ENCODE measurements around the gene PRKCB.

PRKCB gene

DNA sequence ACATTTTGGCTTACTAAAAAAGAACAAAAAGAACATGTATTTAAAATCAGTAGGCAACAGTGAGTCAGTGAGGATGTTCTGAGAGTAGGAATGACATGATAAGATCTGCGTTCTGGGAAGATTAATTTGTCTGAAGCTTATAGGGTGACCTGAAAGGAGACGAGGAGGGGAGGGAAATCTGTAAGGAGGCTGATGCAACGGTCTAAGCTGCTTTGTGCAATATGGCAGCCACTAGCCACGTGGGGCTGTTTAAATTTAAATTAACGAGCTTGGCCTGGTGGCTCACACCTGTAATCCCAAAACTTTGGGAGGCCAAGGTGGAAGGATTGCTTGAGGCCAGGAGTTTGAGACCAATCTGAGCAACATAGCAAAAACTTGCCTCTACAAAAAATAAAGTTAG is 238.8 kb downstream of the PRKCB start:
- Mint-ChIP-seq H3K27me3 (ENCODE audit: low read depth, poor library complexity) (peaks cover 13% of the 10 kb centered on the region), H3K9me3 (no peaks in the 10 kb centered on the region), H3K4me1 (peaks cover 19% of the 10 kb centered on the region), H3K36me3 (ENCODE audit: low read depth) (no peaks in the 10 kb centered on the region), H3K27ac (no peak overlapping the region), H3K4me3 (no peak overlapping the region)
- TF ChIP-seq CTCF (IDR thresholded peaks at IDR 0.05): no peak
- DNase-seq: no peak

GRCh38 chr16:24075302-24075701 is 239.5 kb downstream of the PRKCB start:
- H3K9me3 Mint-ChIP-seq: no peaks in the 10 kb centered on the region

DNA sequence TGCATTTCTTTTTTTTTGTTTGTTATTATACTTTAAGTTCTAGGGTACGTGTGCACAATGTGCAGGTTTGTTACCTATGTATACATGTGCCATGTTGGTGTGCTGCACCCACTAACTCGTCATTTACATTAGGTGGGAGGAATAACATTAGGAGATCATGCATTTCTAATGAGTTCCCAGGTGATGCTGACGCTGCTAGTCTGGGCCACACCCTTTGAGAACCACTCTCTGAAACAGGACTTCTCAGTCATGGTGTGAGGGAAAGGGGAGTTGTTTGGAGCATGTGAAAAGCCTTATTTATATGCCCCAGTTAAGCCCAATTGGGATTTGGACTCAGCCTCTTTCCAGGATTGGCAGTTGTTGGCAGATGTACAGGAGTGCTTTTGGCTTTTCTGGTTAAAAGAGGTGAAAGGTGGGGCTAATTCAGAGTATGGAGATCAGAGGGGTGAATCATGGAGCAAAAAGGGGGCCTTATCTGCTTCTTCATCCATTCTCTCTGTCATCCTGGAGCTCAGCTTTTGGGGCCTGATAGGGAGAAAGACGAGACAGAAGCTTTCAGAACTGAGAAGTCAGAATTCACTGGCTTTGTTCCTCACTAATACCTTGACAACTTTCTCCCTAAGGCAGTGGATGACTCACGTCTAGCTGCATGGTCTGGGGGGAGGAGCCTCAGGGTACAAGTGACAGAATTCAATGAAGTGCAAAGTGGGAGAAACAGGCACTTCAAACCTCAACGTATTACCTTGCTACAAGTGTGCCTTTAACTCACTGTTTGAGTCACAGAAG is 240.3 kb downstream of the PRKCB start:
- TF ChIP-seq CTCF (IDR thresholded peaks at IDR 0.05): no peak
- Mint-ChIP-seq H3K9me3 (no peaks in the 10 kb centered on the region), H3K36me3 (ENCODE audit: low read depth) (no peaks in the 10 kb centered on the region), H3K27ac (no peak overlapping the region), H3K27me3 (ENCODE audit: low read depth, poor library complexity) (peaks cover 13% of the 10 kb centered on the region), H3K4me3 (no peak overlapping the region), H3K4me1 (peaks cover 19% of the 10 kb centered on the region)
- no peak for DNase-seq

More at GRCh38 chr16:24075302-24075701, 239.5 kb downstream of the PRKCB start:
- H3K27ac Mint-ChIP-seq: no peak overlapping the region
- H3K4me3 Mint-ChIP-seq: no peak overlapping the region
- no peaks in the 10 kb centered on the region for H3K36me3 Mint-ChIP-seq (ENCODE audit: low read depth)
- TF ChIP-seq CTCF (IDR thresholded peaks at IDR 0.05): no peak
- H3K4me1 Mint-ChIP-seq: peaks cover 19% of the 10 kb centered on the region
- peaks cover 13% of the 10 kb centered on the region for H3K27me3 Mint-ChIP-seq (ENCODE audit: low read depth, poor library complexity)
- no peak for DNase-seq

DNA sequence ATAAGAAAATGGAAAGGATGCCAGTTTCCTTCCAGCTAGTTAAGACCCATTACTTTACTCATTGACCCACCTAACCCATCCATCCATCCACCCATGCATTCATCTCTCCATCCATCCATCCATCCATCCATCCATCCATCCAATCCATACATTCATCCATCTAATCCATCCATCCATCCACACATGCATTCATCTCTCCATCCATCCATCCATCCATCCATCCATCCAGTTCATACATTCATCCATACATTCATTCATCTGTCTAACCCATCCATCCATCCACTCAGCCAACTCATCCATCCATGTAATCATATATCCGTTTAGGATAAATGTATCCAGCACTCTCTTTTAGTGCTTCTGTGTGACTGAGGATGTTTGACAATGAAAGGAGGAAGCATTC is 241.5 kb downstream of the PRKCB start:
- Mint-ChIP-seq H3K27ac (no peak overlapping the region), H3K9me3 (no peaks in the 10 kb centered on the region), H3K4me1 (peaks cover 19% of the 10 kb centered on the region), H3K36me3 (ENCODE audit: low read depth) (no peaks in the 10 kb centered on the region), H3K4me3 (no peak overlapping the region), H3K27me3 (ENCODE audit: low read depth, poor library complexity) (peaks cover 13% of the 10 kb centered on the region)
- DNase-seq: no peak
- TF ChIP-seq CTCF (IDR thresholded peaks at IDR 0.05): no peak

DNA sequence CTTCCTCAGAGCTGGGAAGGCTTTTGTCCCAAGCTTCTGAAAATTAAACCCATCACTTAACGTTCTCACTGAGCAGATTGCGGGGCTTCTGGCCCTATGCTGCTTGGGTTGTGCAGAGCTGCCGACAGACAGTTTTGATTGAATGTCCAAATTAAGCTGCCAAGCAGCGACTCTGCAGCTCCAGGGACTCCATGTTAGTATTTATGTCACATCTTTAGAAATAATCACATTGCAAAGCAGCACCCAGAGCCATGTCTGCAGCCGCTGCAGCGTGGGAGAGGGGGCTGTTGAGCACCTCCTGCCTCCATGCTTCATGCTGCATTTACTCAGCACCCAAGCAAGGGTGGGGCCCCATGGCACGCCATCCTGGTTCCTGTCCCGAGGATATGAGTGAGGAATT is 242.2 kb downstream of the PRKCB start:
- no peaks in the 10 kb centered on the region for H3K36me3 Mint-ChIP-seq (ENCODE audit: low read depth)
- H3K27me3 Mint-ChIP-seq (ENCODE audit: low read depth, poor library complexity): peaks cover 11% of the 10 kb centered on the region
- H3K27ac Mint-ChIP-seq: no peak overlapping the region
- DNase-seq: no peak
- H3K4me1 Mint-ChIP-seq: peaks cover 19% of the 10 kb centered on the region
- no peaks in the 10 kb centered on the region for H3K9me3 Mint-ChIP-seq
- no peak overlapping the region for H3K4me3 Mint-ChIP-seq
- no peak for TF ChIP-seq CTCF (IDR thresholded peaks at IDR 0.05)

DNA sequence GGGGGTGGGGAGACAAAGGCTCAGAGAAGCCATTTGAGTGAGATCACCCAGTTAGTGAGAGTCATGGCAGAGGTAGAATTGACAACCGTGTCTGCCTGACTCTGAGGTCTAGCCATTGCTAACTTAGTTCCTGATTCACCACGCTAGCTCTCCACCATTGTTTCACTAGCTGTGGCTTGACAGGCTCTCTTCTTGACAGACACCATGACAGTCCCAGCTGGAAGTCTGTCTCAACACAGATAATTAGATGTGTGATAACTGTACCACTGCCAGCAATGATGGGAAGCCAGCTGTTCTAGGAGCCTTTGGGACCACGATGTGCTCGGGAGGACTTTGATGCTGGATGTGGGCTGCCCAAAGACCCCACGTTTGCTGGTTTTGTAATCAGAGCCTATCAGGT is 249.9 kb downstream of the PRKCB start:
- no peak for TF ChIP-seq CTCF (IDR thresholded peaks at IDR 0.05)
- peaks cover 9% of the 10 kb centered on the region for H3K9me3 Mint-ChIP-seq
- no peaks in the 10 kb centered on the region for H3K36me3 Mint-ChIP-seq (ENCODE audit: low read depth)
- DNase-seq: no peak
- H3K4me3 Mint-ChIP-seq: no peak overlapping the region
- peaks cover 17% of the 10 kb centered on the region for H3K4me1 Mint-ChIP-seq
- H3K27ac Mint-ChIP-seq: no peak overlapping the region
- H3K27me3 Mint-ChIP-seq (ENCODE audit: low read depth, poor library complexity): peaks cover 4% of the 10 kb centered on the region
